ENCODE results near the gene MRPS5. TPM values are rescaled to one million over a fixed set of nuclear protein-coding genes. Genes with fewer than 3 reads are reported as not detected.

The MRPS5 gene
- total and polyA plus RNA-seq, 2 donors (not counting 1 experiment from before 2014, with no cell fraction given), result 46.3 to 48.0 TPM

- H3K4me2 ChIP-seq (replicated peaks; ENCODE audit: low read depth, low read length, poor library complexity, severe bottlenecking), result no peak overlapping the region
- no peaks in the 10 kb centered on the region for H4K20me1 ChIP-seq (ENCODE audit: control insufficient read depth, insufficient read depth, low read length, poor library complexity, severe bottlenecking)
- no peak overlapping the region for H2AFZ ChIP-seq (ENCODE audit: insufficient read depth, low read depth, low read length, poor library complexity, severe bottlenecking)
- 46% methylated on average over 5 of the region's 7 CpGs for WGBS (ENCODE audit: insufficient coverage)
- no peak for ATAC-seq (ENCODE audit: low read depth)
- CTCF ChIA-PET, result no interaction called here
- no peak overlapping the region for H3K4me3 ChIP-seq (ENCODE audit: control extremely low read depth in 1 of 5, extremely low read depth in 1 of 5, insufficient read depth in 1 of 5, low read depth in 2 of 5, low read length in 4 of 5)
- no peak overlapping the region for H3K9ac ChIP-seq (ENCODE audit: low read length)
- Mint-ChIP-seq H3K27ac (no peak overlapping the region), H3K4me3 (no peak overlapping the region), H3K9me3 (ENCODE audit: insufficient read depth) (no peaks in the 10 kb centered on the region), H3K4me1 (no peaks in the 10 kb centered on the region), H3K27me3 (peaks cover 3% of the 10 kb centered on the region)
- peaks cover 0 to 3% (median 0%) of the 10 kb centered on the region in 4 experiments for H3K27me3 ChIP-seq (replicated peaks in 1 of 4; ENCODE audit: control extremely low read depth in 1 of 4, control insufficient read depth in 3 of 4, insufficient read depth in 4 of 4, low read length in 3 of 4)
- DNase-seq, result no peak
- H3K79me2 ChIP-seq (ENCODE audit: control insufficient read depth, insufficient read depth, low read length), result no peaks in the 10 kb centered on the region
- no peaks in the 10 kb centered on the region for H3K4me1 ChIP-seq (ENCODE audit: control insufficient read depth in 2 of 2, insufficient read depth in 2 of 2, low read length in 2 of 2)
- intact Hi-C loops (cut with micrococcal nuclease), result no loop called here
- H3K9me3 ChIP-seq (ENCODE audit: control extremely low read depth in 1 of 3, control insufficient read depth in 2 of 3, insufficient read depth in 1 of 3, low read length in 2 of 3), result no peaks in the 10 kb centered on the region
- H3K36me3 ChIP-seq (replicated peaks in 1 of 2; ENCODE audit: control extremely low read depth in 1 of 2, control insufficient read depth in 1 of 2, extremely low read depth in 1 of 2, insufficient read depth in 2 of 2, low read length in 1 of 2), result no peaks in the 10 kb centered on the region
- H3K27ac ChIP-seq (ENCODE audit: low read length in 2 of 2), result no peak overlapping the region
- no peak for TF ChIP-seq EZH2 (IDR thresholded peaks at IDR 0.05; ENCODE audit: borderline replicate concordance, insufficient read depth, low read depth, low read length, poor library complexity, severe bottlenecking)
- TF ChIP-seq, protein P1, sequence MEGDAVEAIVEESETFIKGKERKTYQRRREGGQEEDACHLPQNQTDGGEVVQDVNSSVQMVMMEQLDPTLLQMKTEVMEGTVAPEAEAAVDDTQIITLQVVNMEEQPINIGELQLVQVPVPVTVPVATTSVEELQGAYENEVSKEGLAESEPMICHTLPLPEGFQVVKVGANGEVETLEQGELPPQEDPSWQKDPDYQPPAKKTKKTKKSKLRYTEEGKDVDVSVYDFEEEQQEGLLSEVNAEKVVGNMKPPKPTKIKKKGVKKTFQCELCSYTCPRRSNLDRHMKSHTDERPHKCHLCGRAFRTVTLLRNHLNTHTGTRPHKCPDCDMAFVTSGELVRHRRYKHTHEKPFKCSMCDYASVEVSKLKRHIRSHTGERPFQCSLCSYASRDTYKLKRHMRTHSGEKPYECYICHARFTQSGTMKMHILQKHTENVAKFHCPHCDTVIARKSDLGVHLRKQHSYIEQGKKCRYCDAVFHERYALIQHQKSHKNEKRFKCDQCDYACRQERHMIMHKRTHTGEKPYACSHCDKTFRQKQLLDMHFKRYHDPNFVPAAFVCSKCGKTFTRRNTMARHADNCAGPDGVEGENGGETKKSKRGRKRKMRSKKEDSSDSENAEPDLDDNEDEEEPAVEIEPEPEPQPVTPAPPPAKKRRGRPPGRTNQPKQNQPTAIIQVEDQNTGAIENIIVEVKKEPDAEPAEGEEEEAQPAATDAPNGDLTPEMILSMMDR (IDR thresholded peaks at IDR 0.05), result no peak
- POLR2A ChIA-PET, result no interaction called here
These were observed 71.0 kb downstream of the MRPS5 start for GRCh38 chr2:95050385-95051300.

DNA sequence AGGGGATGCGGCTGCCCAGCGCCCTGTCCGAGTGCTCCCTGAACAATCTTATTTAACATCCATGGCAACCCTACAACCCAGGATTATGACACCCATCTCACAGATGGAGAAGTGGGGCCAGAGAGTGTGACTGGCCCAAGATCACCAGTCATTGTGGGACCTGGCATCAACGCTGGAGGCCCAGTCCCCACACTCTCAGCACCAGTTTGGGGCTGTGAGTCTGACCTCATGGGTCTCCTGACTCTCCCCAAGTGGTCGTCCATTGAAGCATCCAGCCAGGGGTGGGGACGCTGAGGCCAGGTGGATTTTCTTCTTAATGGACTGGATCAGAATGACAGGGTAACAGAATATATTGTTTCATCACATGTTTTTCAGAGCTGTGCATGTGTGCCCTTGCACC, 71.6 kb downstream of the MRPS5 start:
- Histone ChIP-seq H4K20me1 (ENCODE audit: control insufficient read depth, insufficient read depth, low read length, poor library complexity, severe bottlenecking) (no peaks in the 10 kb centered on the region), H3K4me3 (ENCODE audit: control extremely low read depth in 1 of 5, extremely low read depth in 1 of 5, insufficient read depth in 1 of 5, low read depth in 2 of 5, low read length in 4 of 5) (no peak overlapping the region), H3K36me3 (replicated peaks in 1 of 2; ENCODE audit: control extremely low read depth in 1 of 2, control insufficient read depth in 1 of 2, extremely low read depth in 1 of 2, insufficient read depth in 2 of 2, low read length in 1 of 2) (no peaks in the 10 kb centered on the region), H2AFZ (ENCODE audit: insufficient read depth, low read depth, low read length, poor library complexity, severe bottlenecking) (no peak overlapping the region), H3K27ac (ENCODE audit: low read length in 2 of 2) (no peak overlapping the region), H3K27me3 (replicated peaks in 1 of 4; ENCODE audit: control extremely low read depth in 1 of 4, control insufficient read depth in 3 of 4, insufficient read depth in 4 of 4, low read length in 3 of 4) (peaks cover 0 to 3% (median 0%) of the 10 kb centered on the region in 4 experiments), H3K9ac (ENCODE audit: low read length) (no peak overlapping the region), H3K4me2 (replicated peaks; ENCODE audit: low read depth, low read length, poor library complexity, severe bottlenecking) (no peak overlapping the region), H3K4me1 (ENCODE audit: control insufficient read depth in 2 of 2, insufficient read depth in 2 of 2, low read length in 2 of 2) (no peaks in the 10 kb centered on the region), H3K79me2 (ENCODE audit: control insufficient read depth, insufficient read depth, low read length) (no peaks in the 10 kb centered on the region), H3K9me3 (ENCODE audit: control extremely low read depth in 1 of 3, control insufficient read depth in 2 of 3, insufficient read depth in 1 of 3, low read length in 2 of 3) (no peaks in the 10 kb centered on the region)
- Mint-ChIP-seq H3K9me3 (ENCODE audit: insufficient read depth) (no peaks in the 10 kb centered on the region), H3K27me3 (peaks cover 5% of the 10 kb centered on the region), H3K4me1 (no peaks in the 10 kb centered on the region), H3K27ac (no peak overlapping the region), H3K4me3 (no peak overlapping the region)
- WGBS (ENCODE audit: insufficient coverage), result 100% methylated on average over 2 of the region's 6 CpGs
- TF ChIP-seq EZH2 (IDR thresholded peaks at IDR 0.05; ENCODE audit: borderline replicate concordance, insufficient read depth, low read depth, low read length, poor library complexity, severe bottlenecking), result no peak
- TF ChIP-seq, protein P1 (IDR thresholded peaks at IDR 0.05), result no peak
- intact Hi-C loops (cut with micrococcal nuclease), result no loop called here
- no peak for ATAC-seq (ENCODE audit: low read depth)
- POLR2A ChIA-PET, result no interaction called here
- CTCF ChIA-PET, result no interaction called here
- no peak for DNase-seq

All from B cell (primary cell).